Testis (tissue), 3 donors: ENCODE results near the gene CSNK2A2. TPM values are rescaled to one million over a fixed set of nuclear protein-coding genes. Genes with fewer than 3 reads are reported as not detected.

Experiments used
- DNase-seq: peaks from one replicate; pipeline ENCODE4 v3.0.0-alpha.2; 2019
- H3K27ac ChIP-seq, 2 donors: fragments of 200-600 bp; sonication (generic); one replicate each; pipeline ENCODE4 v1.5.1; 2019
- H3K27me3 ChIP-seq: fragments of 200-600 bp; sonication (generic); one replicate; pipeline ENCODE4 v1.5.1; 2019
- H3K36me3 ChIP-seq: fragments of 200-600 bp; sonication (generic); one replicate; pipeline ENCODE4 v1.5.1; 2017; ENCODE audit warnings: low read depth; ENCODE audit errors: missing control alignments
- H3K4me1 ChIP-seq: fragments of 200-600 bp; sonication (generic); one replicate; pipeline ENCODE4 v1.5.1; 2019
- H3K4me3 ChIP-seq, 2 donors: fragments of 200-600 bp; sonication (generic); one replicate each; pipeline ENCODE4 v1.5.1; 2017 to 2019
- H3K9me3 ChIP-seq: fragments of 200-600 bp; sonication (generic); one replicate; pipeline ENCODE4 v1.5.1; 2017
- POLR2A ChIP-seq: fragments of 450-650 bp; IDR thresholded peaks from one replicate; pipeline ENCODE4 v1.6.1; 2017; ENCODE audit warnings: antibody characterized with exemption, mild to moderate bottlenecking, moderate library complexity
- WGBS, 2 donors: methylation state at CpG; one replicate each; pipeline ENCODE4 v1.1.5; 2018; 5-methylcytosine and 5-hydroxymethylcytosine counted together
- intact Hi-C: fragments of 100-400 bp; cut with DNase I; formaldehyde crosslinking; loops from one replicate; pipeline ENCODE4 v1.15.1; 2023; ENCODE audit warnings: low total_unique reads
- polyA plus RNA-seq: library from polyadenylated mRNA; stranded (reverse); fragments of 350-450 nt; fragmentation: Illumina TruSeq; extraction: RNeasy Lipid Tissue Mini Kit (QIAGEN cat#74804); gene quantifications from one replicate; pipeline ENCODE4 v1.2.3, GENCODE V29; 2014; ENCODE audit warnings: low read depth, low replicate concordance; ENCODE audit not compliant: insufficient read depth
- small RNA-seq, 2 donors: library from RNA; depleted of rRNA; stranded (forward); fragments of <200 nt; gene quantifications; one replicate each; pipeline ENCODE3, GENCODE V24; 2016
- total RNA-seq, 2 donors: library from RNA; depleted of rRNA; stranded (reverse); fragments of >200 nt; gene quantifications; one replicate each; pipeline ENCODE4 v1.2.3, GENCODE V29; 2016
- TF ChIP-seq, protein P1 (sequence below), 3 experiments: fragments of 450-650 bp in 2 of 3; fragments of 200-600 bp in 1 of 3; sonication (generic) in 1 of 3; IDR thresholded peaks; one replicate each; pipeline ENCODE4 v1.5.1; 2016 to 2019; ENCODE audit warnings: antibody characterized with exemption in 3 of 3, mild to moderate bottlenecking in 2 of 3, moderate library complexity in 1 of 3

The CSNK2A2 gene
- total and polyA plus RNA-seq, 3 donors from 2014 or later, result 101 to 299 (median 119) TPM

DNA sequence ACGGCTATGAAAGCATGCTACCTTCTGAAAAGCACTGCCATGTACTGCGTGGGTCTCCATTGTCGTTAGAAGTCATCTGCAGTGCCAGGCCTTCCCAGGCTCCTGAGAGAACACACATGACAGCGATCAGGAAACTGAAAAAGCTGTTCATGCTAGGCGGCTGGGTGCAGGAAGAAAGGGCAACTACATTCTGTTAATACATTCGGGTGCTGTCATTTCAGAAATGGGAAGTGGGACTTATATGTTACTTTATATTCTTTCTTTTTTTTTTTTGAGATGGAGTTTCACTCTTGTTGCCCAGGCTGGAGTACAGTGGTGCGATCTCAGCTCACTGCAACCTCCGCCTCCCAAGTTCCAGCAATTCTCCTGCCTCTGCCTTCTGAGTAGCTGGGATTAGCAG, 88.6 kb downstream of the CSNK2A2 start:
- WGBS, 2 donors, result 90 to 92% methylated on average over 8 of the region's 8 CpGs
- no peak for TF ChIP-seq POLR2A
- TF ChIP-seq, protein P1, sequence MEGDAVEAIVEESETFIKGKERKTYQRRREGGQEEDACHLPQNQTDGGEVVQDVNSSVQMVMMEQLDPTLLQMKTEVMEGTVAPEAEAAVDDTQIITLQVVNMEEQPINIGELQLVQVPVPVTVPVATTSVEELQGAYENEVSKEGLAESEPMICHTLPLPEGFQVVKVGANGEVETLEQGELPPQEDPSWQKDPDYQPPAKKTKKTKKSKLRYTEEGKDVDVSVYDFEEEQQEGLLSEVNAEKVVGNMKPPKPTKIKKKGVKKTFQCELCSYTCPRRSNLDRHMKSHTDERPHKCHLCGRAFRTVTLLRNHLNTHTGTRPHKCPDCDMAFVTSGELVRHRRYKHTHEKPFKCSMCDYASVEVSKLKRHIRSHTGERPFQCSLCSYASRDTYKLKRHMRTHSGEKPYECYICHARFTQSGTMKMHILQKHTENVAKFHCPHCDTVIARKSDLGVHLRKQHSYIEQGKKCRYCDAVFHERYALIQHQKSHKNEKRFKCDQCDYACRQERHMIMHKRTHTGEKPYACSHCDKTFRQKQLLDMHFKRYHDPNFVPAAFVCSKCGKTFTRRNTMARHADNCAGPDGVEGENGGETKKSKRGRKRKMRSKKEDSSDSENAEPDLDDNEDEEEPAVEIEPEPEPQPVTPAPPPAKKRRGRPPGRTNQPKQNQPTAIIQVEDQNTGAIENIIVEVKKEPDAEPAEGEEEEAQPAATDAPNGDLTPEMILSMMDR (IDR thresholded peaks at IDR 0.05), result no peak
- intact Hi-C loops, result no loop called here
- Histone ChIP-seq H3K27me3 (no peaks in the 10 kb centered on the region), H3K4me3 (no peak overlapping the region), H3K4me1 (no peaks in the 10 kb centered on the region), H3K27ac (no peak overlapping the region), H3K36me3 (no peaks in the 10 kb centered on the region), H3K9me3 (no peaks in the 10 kb centered on the region)
- DNase-seq, result no peak

Small RNAs within 50 kb of the gene (small RNA-seq; reads per million reads assigned to genes)
- gene RN7SL645P, result 0 reads per million in 2 donors

Other genes with a start within 250 kb of the CSNK2A2 start
- 1 to 10 TPM in 1 of 2 donors, under 1 TPM in 1; 0.87 to 1.2 TPM for gene CNGB1, start 227.0 kb downstream of the CSNK2A2 start, total RNA-seq
- 0.76 TPM for gene CNGB1, start 227.0 kb downstream of the CSNK2A2 start, polyA plus RNA-seq
- 10 to 100 TPM; 11.2 to 12.1 TPM for gene ZNF319, start 197.4 kb downstream of the CSNK2A2 start, total RNA-seq
- gene ZNF319, start 197.4 kb downstream of the CSNK2A2 start, polyA plus RNA-seq, result 10.4 TPM
- 10 to 100 TPM; 62.4 to 63.7 TPM for gene USB1, start 196.7 kb downstream of the CSNK2A2 start, total RNA-seq
- 39.7 TPM for gene USB1, start 196.7 kb downstream of the CSNK2A2 start, polyA plus RNA-seq
- 100 to 1,000 TPM; 194 to 300 TPM for gene MMP15, start 172.4 kb downstream of the CSNK2A2 start, total RNA-seq
- gene MMP15, start 172.4 kb downstream of the CSNK2A2 start, polyA plus RNA-seq, result 80.6 TPM
- 10 to 100 TPM; 91.5 to 92.4 TPM for gene CFAP20, start 68.7 kb downstream of the CSNK2A2 start, total RNA-seq
- gene CFAP20, start 68.7 kb downstream of the CSNK2A2 start, polyA plus RNA-seq, result 98.6 TPM
- 10 to 100 TPM; 17.9 to 31.2 TPM for gene PRSS54, start 96.9 kb upstream of the CSNK2A2 start, total RNA-seq
- gene PRSS54, start 96.9 kb upstream of the CSNK2A2 start, polyA plus RNA-seq, result 84.8 TPM
- gene GINS3, start 194.4 kb upstream of the CSNK2A2 start, total RNA-seq, result 10 to 100 TPM; 16.1 to 16.7 TPM
- 19.0 TPM for gene GINS3, start 194.4 kb upstream of the CSNK2A2 start, polyA plus RNA-seq